ENCODE measurements around the gene NFE2L2.

The NFE2L2 gene

GRCh38 chr2:177302552-177302951 is 38.0 kb upstream of the NFE2L2 start:
- DNase-seq (ENCODE audit: extremely low spot score), result no peak
- ChIA-PET POLR2A (no interaction called here), CTCF (no interaction called here)
- TF ChIP-seq L3MBTL2 (conservative IDR thresholded peaks at IDR 0.05) (no peak), BHLHE40 (IDR thresholded peaks at IDR 0.05; ENCODE audit: borderline replicate concordance) (no peak), PKNOX1 (IDR thresholded peaks at IDR 0.05) (no peak), LEF1 (IDR thresholded peaks at IDR 0.05; ENCODE audit: borderline replicate concordance) (no peak), HDGF (IDR thresholded peaks at IDR 0.05; ENCODE audit: borderline replicate concordance) (no peak), SP1 (IDR thresholded peaks at IDR 0.05) (no peak), ARNT (IDR thresholded peaks at IDR 0.05) (no peak), ELF4 (IDR thresholded peaks at IDR 0.05) (no peak), FOXM1 (IDR thresholded peaks at IDR 0.05; ENCODE audit: borderline replicate concordance) (no peak), NFRKB (IDR thresholded peaks at IDR 0.05) (no peak), TARDBP (IDR thresholded peaks at IDR 0.05) (no peak), FOXK2 (IDR thresholded peaks at IDR 0.05) (no peak), CTBP1 (IDR thresholded peaks at IDR 0.05; ENCODE audit: borderline replicate concordance) (no peak), SUZ12 (IDR thresholded peaks at IDR 0.05) (no peak), ZNF384 (IDR thresholded peaks at IDR 0.05) (no peak), FOXA1 (IDR thresholded peaks at IDR 0.05) (no peak)

GRCh38 chr2:177298191-177298590 is 33.7 kb upstream of the NFE2L2 start:
- DNase-seq (ENCODE audit: extremely low spot score), result no peak
- ChIA-PET POLR2A (no interaction called here), CTCF (no interaction called here)
- no peak for TF ChIP-seq SP1 (IDR thresholded peaks at IDR 0.05)
- no peak for TF ChIP-seq NFRKB (IDR thresholded peaks at IDR 0.05)
- no peak for TF ChIP-seq PKNOX1 (IDR thresholded peaks at IDR 0.05)
- TF ChIP-seq CTBP1 (IDR thresholded peaks at IDR 0.05; ENCODE audit: borderline replicate concordance), result no peak

GRCh38 chr2:177296040-177296439 is 31.5 kb upstream of the NFE2L2 start:
- CTCF ChIA-PET, result interaction anchor here (0.8 to 1.6 kb wide), 4 partner anchors 17 to 41 kb away, joined by 3 to 6 read pairs (median 4); partner anchors contain the start of gene NFE2L2
- POLR2A ChIA-PET, result interaction anchor here (1.1 kb wide), 1 partner anchor 31 kb away, joined by 4 read pairs; the partner anchor contains the start of gene NFE2L2
- no peak for TF ChIP-seq HDGF (IDR thresholded peaks at IDR 0.05; ENCODE audit: borderline replicate concordance)
- TF ChIP-seq TARDBP (IDR thresholded peaks at IDR 0.05), result no peak
- TF ChIP-seq FOXM1 (IDR thresholded peaks at IDR 0.05; ENCODE audit: borderline replicate concordance), result no peak
- no peak for TF ChIP-seq CTBP1 (IDR thresholded peaks at IDR 0.05; ENCODE audit: borderline replicate concordance)
- no peak for TF ChIP-seq LEF1 (IDR thresholded peaks at IDR 0.05; ENCODE audit: borderline replicate concordance)
- no peak for DNase-seq (ENCODE audit: extremely low spot score)

- CTCF ChIA-PET, result interaction anchor here (0.8 to 1.6 kb wide), 2 partner anchors 16 to 40 kb away, joined by 4 to 6 read pairs; no protein-coding TSS in a partner anchor
- no peak for TF ChIP-seq CTBP1 (IDR thresholded peaks at IDR 0.05; ENCODE audit: borderline replicate concordance)
- no peak for TF ChIP-seq FOXK2 (IDR thresholded peaks at IDR 0.05)
- no peak for TF ChIP-seq ELF4 (IDR thresholded peaks at IDR 0.05)
- no peak for TF ChIP-seq HDGF (IDR thresholded peaks at IDR 0.05; ENCODE audit: borderline replicate concordance)
- TF ChIP-seq TARDBP (IDR thresholded peaks at IDR 0.05), result no peak
- no peak for TF ChIP-seq SP1 (IDR thresholded peaks at IDR 0.05)
- TF ChIP-seq ZNF384 (IDR thresholded peaks at IDR 0.05), result no peak
- TF ChIP-seq SUZ12 (IDR thresholded peaks at IDR 0.05), result no peak
- no peak for TF ChIP-seq LEF1 (IDR thresholded peaks at IDR 0.05; ENCODE audit: borderline replicate concordance)
- no peak for TF ChIP-seq PKNOX1 (IDR thresholded peaks at IDR 0.05)
- no peak for DNase-seq (ENCODE audit: extremely low spot score)
- POLR2A ChIA-PET, result interaction anchor here (1.1 kb wide), 1 partner anchor 31 kb away, joined by 4 read pairs; the partner anchor contains the start of gene NFE2L2
These were observed 31.0 kb upstream of the NFE2L2 start for GRCh38 chr2:177295484-177295883.

- CTCF ChIA-PET, result interaction anchor here (1.0 kb wide), 1 partner anchor 21 kb away, joined by 5 read pairs; no protein-coding TSS in a partner anchor
- POLR2A ChIA-PET, result no interaction called here
- no peak for DNase-seq (ENCODE audit: extremely low spot score)
- TF ChIP-seq ARNT (IDR thresholded peaks at IDR 0.05), result no peak
- no peak for TF ChIP-seq CTBP1 (IDR thresholded peaks at IDR 0.05; ENCODE audit: borderline replicate concordance)
- no peak for TF ChIP-seq L3MBTL2 (conservative IDR thresholded peaks at IDR 0.05)
- no peak for TF ChIP-seq SUZ12 (IDR thresholded peaks at IDR 0.05)
- TF ChIP-seq FOXA1 (IDR thresholded peaks at IDR 0.05), result no peak
- no peak for TF ChIP-seq BHLHE40 (IDR thresholded peaks at IDR 0.05; ENCODE audit: borderline replicate concordance)
- no peak for TF ChIP-seq FOXM1 (IDR thresholded peaks at IDR 0.05; ENCODE audit: borderline replicate concordance)
- TF ChIP-seq PKNOX1 (IDR thresholded peaks at IDR 0.05), result no peak
- TF ChIP-seq LEF1 (IDR thresholded peaks at IDR 0.05; ENCODE audit: borderline replicate concordance), result no peak
- no peak for TF ChIP-seq HDGF (IDR thresholded peaks at IDR 0.05; ENCODE audit: borderline replicate concordance)
- TF ChIP-seq NFRKB (IDR thresholded peaks at IDR 0.05), result no peak
- no peak for TF ChIP-seq TARDBP (IDR thresholded peaks at IDR 0.05)
- no peak for TF ChIP-seq ZNF384 (IDR thresholded peaks at IDR 0.05)
- no peak for TF ChIP-seq SP1 (IDR thresholded peaks at IDR 0.05)
- no peak for TF ChIP-seq ELF4 (IDR thresholded peaks at IDR 0.05)
- TF ChIP-seq FOXK2 (IDR thresholded peaks at IDR 0.05), result no peak
These were observed 27.2 kb upstream of the NFE2L2 start for GRCh38 chr2:177291701-177292100.

All from HEK293T (cell line).